Measurements from ENCODE around the gene YBX2.
"Not testable (repeated sequence)": the region's sequence is repeated elsewhere in the genome, so short reads cannot be mapped to it uniquely, and the experiment has no call there.

YBX2 gene

DNA sequence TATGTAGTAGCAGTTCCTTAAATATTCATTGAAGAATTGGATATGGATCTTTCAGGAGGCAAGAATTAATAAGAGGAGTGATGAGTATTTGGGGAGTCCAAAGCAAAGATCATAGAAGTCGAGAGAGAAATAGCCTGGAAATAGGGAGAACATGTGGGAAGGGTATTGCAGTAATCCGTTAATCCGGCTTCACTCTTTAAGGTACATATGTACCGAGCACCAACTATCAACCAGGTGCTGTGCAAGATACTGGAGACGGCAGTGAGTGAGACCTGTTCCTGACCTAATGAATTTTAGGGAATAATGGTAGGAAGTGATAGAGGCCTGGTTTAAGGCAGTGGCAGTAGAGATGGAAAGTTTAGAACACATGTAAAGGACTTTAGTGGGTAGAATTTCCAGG, 41.4 kb downstream of the YBX2 start:
- Mint-ChIP-seq H3K9me3 (no peaks in the 10 kb centered on the region), H3K27me3 (ENCODE audit: low read depth) (no peaks in the 10 kb centered on the region), H3K4me1 (ENCODE audit: low read depth) (peaks cover 27% of the 10 kb centered on the region), H3K27ac (peak overlapping the region; percentile 98), H3K36me3 (ENCODE audit: low read depth) (peaks cover 27% of the 10 kb centered on the region), H3K4me3 (peak overlapping the region; percentile 93)

DNA sequence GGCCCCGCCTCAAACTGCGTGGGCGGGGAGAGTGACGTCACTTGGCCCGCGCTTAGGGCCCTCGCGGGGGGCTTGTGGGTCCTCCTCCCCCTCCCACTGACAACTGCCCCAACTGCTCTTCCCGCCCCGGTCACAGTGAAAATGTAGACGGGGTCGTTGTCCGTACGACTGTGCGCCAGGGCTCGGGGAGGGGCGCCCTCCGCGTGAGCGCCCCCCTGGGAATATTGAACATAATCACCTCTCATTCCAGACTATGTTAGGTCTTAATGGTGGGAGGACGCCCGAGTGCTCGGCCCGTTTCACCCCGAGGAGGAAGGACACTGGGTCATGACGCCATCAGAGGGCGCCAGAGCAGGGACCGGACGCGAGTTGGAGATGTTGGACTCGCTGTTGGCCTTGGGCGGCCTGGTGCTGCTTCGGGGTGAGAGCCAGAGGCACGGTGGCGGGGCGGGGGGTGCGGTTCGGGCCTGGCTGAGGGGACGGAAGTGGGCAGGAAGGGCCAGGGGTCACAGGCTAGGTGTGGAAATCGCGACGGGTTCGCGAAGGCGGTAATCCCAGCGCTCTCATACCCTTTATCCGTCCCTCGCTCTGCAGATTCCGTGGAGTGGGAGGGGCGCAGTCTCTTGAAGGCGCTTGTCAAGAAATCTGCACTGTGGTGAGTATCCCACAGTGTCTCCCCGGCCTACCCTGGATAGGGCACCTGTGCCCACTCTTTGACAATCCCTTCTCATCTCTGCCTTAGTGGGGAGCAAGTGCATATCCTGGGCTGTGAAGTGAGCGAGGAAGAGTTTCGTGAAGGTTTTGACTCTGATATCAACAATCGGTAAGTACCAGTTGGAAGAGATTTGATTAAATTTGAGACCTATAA, 42.0 kb downstream of the YBX2 start, which contains the start of gene ELP5:
Gene ELP5, plus strand, starts transcription at position 40 of the 868 bp plus-strand sequence. Its CDS starts 336 bp downstream, at position 376.
- Mint-ChIP-seq H3K9me3 (no peaks in the 10 kb centered on the region), H3K27me3 (ENCODE audit: low read depth) (no peaks in the 10 kb centered on the region), H3K36me3 (ENCODE audit: low read depth) (peaks cover 27% of the 10 kb centered on the region), H3K27ac (peak within 1 kb of the TSS; percentile 98), H3K4me3 (peak within 1 kb of the TSS; percentile 96), H3K4me1 (ENCODE audit: low read depth) (peaks cover 27% of the 10 kb centered on the region)

DNA sequence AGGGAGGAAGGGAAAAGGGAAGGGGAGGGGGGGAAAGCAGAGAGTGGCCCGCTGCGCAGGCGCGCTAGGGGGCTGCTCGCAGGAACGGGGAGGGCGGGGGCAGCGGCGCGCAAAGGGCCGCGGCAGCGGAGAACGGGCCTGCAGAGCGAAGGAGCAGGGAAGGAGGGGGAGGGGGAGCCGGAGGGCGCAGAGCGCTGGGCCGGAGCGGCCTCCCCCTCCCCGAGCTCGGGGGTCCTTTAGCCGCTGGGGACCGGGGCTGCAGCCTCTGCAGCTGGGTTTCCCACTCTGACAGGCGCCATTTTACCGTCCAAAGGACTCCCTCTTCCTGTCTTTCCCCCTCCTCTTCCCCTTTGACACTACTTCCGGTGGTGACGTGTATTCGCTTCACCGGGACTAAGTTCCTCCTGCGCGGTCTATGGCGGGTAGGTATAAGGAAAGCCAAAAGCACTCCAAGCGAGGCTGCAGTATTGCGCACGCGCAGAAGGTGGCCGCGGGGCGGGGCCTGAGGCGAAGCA, 42.7 kb downstream of the YBX2 start, which contains the start of gene CTDNEP1:
Gene CTDNEP1, minus strand, starts transcription at position 74 of the 515 bp plus-strand sequence. CDS start 438 bp downstream, outside the sequence.
- Mint-ChIP-seq H3K27ac (peak within 1 kb of the TSS; percentile 98), H3K27me3 (ENCODE audit: low read depth) (no peaks in the 10 kb centered on the region), H3K9me3 (no peaks in the 10 kb centered on the region), H3K4me1 (ENCODE audit: low read depth) (peaks cover 29% of the 10 kb centered on the region), H3K36me3 (ENCODE audit: low read depth) (peaks cover 31% of the 10 kb centered on the region), H3K4me3 (peak within 1 kb of the TSS; percentile 96)

DNA sequence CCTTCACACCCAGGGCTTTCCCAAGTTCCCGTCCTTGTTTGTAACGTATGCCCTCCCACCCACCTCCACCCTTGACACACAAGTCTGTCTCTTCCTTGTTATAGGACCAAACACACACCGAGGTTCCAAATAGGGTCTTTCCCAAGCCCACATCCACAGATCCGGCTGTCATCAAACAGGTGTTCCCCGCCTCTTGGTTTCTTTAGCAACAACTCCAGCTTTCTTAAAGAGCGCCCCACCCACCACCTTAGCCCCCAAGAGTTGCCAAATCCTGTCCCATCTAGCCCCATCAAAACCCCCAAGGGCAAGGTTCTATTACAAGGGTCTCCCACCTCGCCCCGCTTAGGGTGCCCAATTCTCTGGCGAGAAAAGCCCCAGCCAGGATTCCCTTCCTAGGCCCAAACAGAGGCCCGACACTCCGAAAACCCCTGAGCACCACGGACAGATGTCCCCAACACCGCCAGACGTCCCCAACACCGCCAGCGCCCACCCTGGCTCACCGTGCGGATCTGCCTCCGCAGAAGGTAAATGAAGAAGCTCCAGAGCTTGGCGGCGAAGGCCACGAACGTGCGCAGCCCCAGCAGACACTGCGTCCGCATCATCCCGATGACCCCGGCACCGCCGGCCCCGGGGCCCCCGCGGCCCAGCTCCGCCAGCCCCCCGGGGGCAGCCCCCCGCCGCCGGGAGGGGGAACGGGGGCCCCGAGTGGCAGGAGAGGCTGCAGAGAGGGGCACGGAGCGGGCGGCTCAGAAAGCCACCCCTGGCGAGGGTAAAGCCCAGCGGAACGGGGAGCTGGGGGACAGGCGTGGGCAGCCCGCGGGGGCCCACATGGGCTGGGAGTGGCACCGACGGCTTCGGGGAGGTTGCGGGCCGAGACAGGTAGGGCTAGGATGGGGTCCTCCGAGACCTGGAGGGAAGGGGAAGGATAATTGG, 43.5 kb downstream of the YBX2 start:
- peak overlapping the region; percentile 88 for H3K27ac Mint-ChIP-seq
- no peaks in the 10 kb centered on the region for H3K27me3 Mint-ChIP-seq (ENCODE audit: low read depth)
- peaks cover 31% of the 10 kb centered on the region for H3K36me3 Mint-ChIP-seq (ENCODE audit: low read depth)
- H3K4me1 Mint-ChIP-seq (ENCODE audit: low read depth) = peaks cover 27% of the 10 kb centered on the region
- H3K9me3 Mint-ChIP-seq = no peaks in the 10 kb centered on the region
- H3K4me3 Mint-ChIP-seq = peak overlapping the region; percentile 96

DNA sequence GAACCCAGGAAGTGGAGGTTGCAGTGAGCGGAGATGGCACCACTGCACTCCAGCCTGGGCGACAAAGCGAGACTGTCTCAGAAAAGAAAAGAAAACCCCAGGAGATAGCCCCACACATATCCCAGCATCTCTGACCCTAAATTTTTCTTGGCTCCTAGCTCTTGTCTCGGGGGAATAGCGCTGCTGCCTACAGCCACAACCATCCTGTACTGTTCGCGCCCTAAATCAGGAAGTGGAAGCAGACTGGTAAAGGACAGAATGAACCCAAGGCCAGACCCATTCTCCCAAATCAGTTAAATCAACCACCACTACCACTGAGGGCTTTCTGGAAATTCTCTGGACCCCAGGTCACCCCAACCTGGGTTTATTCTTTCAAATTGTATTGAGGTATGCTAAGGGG, 44.6 kb downstream of the YBX2 start:
- peaks cover 30% of the 10 kb centered on the region for H3K4me1 Mint-ChIP-seq (ENCODE audit: low read depth)

DNA sequence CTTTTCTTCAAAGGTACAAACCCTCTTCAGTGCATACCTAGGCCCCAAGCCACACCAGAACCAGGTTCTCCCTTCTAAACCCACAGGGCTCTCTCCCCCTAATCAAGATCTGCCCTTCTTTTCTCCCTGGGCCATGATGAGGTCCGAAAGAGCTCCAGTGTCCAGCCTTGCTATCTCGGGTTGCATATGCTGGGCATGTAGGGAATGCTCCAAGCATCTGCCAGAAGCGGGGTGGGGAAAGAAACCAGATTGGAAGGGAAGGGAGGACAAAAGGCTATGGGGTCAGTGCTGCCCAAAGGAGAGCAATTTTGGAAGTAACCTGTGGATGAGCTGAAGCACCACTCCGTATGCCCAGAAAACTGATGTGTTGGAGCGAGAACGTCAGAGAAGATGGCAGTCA, 45.2 kb downstream of the YBX2 start:
- Mint-ChIP-seq H3K9me3 (no peaks in the 10 kb centered on the region), H3K36me3 (ENCODE audit: low read depth) (peaks cover 33% of the 10 kb centered on the region), H3K4me3 (peak overlapping the region; percentile 57), H3K4me1 (ENCODE audit: low read depth) (peaks cover 30% of the 10 kb centered on the region), H3K27ac (peak overlapping the region; percentile 64), H3K27me3 (ENCODE audit: low read depth) (no peaks in the 10 kb centered on the region)

More for the DNA sequence above, 44.6 kb downstream of the YBX2 start:
- Mint-ChIP-seq H3K27ac (peak overlapping the region; percentile 88), H3K27me3 (ENCODE audit: low read depth) (no peaks in the 10 kb centered on the region), H3K4me3 (peak overlapping the region; percentile 96), H3K9me3 (no peaks in the 10 kb centered on the region), H3K36me3 (ENCODE audit: low read depth) (peaks cover 33% of the 10 kb centered on the region)

DNA sequence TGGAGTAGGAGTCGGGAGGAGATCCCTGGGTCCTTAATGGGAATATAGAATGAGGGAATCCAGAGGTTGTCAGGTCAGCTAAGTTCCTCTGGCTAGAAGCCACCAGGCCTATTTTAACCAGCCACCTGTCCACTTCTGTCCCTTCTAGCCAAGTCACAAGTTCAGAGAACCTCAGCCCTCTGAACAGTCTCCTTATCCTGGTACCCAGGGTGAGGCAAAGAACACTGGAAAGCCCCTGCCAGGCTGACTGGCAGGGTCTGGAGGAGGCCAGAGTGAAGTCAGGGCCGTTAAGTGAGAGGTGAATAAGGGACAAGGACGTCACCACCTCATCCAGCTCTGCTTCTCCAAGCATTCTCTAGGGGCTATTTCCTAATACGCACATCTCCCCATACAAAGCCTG, 45.6 kb downstream of the YBX2 start:
- no peaks in the 10 kb centered on the region for H3K9me3 Mint-ChIP-seq
- no peak overlapping the region for H3K27ac Mint-ChIP-seq
- H3K4me3 Mint-ChIP-seq = peak overlapping the region; percentile 57
- peaks cover 31% of the 10 kb centered on the region for H3K4me1 Mint-ChIP-seq (ENCODE audit: low read depth)
- H3K27me3 Mint-ChIP-seq (ENCODE audit: low read depth) = no peaks in the 10 kb centered on the region
- H3K36me3 Mint-ChIP-seq (ENCODE audit: low read depth) = peaks cover 31% of the 10 kb centered on the region

DNA sequence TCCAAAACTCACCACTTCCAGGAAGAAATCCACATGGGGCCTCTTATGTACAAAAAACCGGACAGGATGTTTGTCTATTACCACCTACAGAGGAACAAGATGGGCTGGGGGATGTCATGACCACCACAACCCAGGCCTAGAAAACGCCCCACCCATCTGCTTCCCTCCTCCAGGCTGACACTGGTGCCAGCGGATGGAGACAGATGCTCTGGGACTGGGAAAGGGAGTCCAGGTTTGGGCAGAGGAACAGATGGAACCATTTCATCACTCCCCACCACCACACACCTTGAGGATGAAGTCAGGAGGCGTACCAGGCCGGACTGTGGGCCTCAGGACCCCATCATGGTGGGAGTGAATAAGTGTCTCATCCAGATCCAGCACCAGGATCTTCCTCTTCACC, 47.7 kb downstream of the YBX2 start:
- H3K27me3 Mint-ChIP-seq (ENCODE audit: low read depth) = no peaks in the 10 kb centered on the region

DNA sequence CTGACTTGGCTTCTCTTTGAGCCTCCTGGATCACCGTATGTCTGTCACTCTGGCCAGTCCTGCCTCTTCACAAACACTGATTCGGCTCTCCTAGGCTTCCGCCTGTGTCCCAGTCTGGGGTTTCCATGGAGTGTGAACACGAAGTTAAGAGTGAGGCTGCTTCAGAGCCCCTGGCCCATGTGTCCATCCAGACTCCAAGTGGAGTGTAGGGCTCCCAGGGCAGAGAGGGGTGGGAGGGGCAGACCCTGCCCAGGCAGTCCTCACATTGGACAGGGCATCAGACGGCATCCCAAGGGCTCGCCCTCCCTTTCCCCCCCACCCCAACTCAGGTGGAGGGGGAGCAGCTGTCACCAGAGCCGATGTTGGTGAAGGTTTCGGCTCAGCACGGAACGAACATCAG, 50.6 kb downstream of the YBX2 start:
- peak overlapping the region; percentile 86 for H3K27ac Mint-ChIP-seq
- not testable (repeated sequence) for H3K9me3 Mint-ChIP-seq; H3K27me3 Mint-ChIP-seq (ENCODE audit: low read depth)
- H3K4me3 Mint-ChIP-seq = peak overlapping the region; percentile 30
- H3K4me1 Mint-ChIP-seq (ENCODE audit: low read depth) = peaks cover 43% of the 10 kb centered on the region
- H3K36me3 Mint-ChIP-seq (ENCODE audit: low read depth) = peaks cover 45% of the 10 kb centered on the region

More for the DNA sequence above, 47.7 kb downstream of the YBX2 start:
- Mint-ChIP-seq H3K4me1 (ENCODE audit: low read depth) (peaks cover 31% of the 10 kb centered on the region), H3K9me3 (no peaks in the 10 kb centered on the region), H3K27ac (peak overlapping the region; percentile 23), H3K36me3 (ENCODE audit: low read depth) (peaks cover 31% of the 10 kb centered on the region), H3K4me3 (no peak overlapping the region)

DNA sequence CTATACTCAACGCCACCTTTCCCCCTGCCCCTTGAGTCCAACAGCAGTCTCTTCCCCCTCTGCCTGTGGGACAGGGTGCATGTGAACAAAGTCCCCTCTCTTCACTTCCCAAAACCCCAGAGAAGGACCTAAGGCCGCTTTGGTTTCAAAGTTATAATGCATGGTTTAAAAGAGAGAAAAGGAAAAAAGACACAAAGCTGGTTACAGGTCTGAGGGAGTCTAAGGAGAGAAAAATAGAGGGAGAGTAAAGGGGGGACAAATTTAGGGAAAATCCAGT, 51.0 kb downstream of the YBX2 start:
- Mint-ChIP-seq H3K4me1 (ENCODE audit: low read depth) (peaks cover 39% of the 10 kb centered on the region), H3K27me3 (ENCODE audit: low read depth) (no peaks in the 10 kb centered on the region), H3K36me3 (ENCODE audit: low read depth) (peaks cover 45% of the 10 kb centered on the region), H3K9me3 (no peaks in the 10 kb centered on the region), H3K27ac (peak overlapping the region; percentile 86), H3K4me3 (peak overlapping the region; percentile 82)

DNA sequence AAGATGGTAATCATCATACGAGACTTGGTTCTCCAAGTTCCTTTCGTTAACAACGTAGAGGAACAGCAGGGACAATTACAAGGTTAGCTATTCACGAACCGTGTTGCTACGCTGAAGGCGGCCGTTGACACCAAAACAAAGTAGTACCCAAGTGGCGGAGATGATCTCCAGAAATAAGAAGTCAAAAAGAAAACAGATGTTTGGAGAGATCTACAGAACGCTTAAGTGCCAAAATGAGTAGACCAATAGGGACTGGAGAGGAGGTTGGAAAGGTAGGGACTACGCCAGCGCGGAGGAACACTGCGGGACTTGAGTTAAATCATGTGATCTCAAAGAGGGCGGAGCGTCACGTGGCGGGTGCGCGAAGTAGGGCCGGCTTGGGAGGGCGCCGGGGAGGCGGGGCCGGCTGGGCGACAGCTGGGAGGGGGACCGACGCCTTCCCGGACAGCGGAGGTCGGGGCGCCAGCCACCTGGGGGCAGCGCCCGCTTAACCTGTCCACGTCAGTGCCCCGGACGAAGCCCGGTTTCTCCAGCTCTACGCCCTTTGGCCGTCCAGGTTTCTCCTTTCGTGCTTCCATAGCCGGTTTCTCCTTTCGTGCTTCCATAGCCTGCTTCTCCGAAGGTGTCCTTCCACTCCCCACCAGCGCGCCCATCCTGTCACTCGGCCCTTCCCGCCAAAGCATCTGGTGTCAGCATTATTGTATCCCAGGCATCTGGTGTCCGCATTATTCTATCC, 51.6 kb downstream of the YBX2 start:
- peaks cover 45% of the 10 kb centered on the region for H3K36me3 Mint-ChIP-seq (ENCODE audit: low read depth)
- H3K27me3 Mint-ChIP-seq (ENCODE audit: low read depth) = no peaks in the 10 kb centered on the region
- H3K4me1 Mint-ChIP-seq (ENCODE audit: low read depth) = peaks cover 39% of the 10 kb centered on the region
- H3K4me3 Mint-ChIP-seq = peak overlapping the region; percentile 92
- H3K27ac Mint-ChIP-seq = peak overlapping the region; percentile 96
- H3K9me3 Mint-ChIP-seq = no peaks in the 10 kb centered on the region

DNA sequence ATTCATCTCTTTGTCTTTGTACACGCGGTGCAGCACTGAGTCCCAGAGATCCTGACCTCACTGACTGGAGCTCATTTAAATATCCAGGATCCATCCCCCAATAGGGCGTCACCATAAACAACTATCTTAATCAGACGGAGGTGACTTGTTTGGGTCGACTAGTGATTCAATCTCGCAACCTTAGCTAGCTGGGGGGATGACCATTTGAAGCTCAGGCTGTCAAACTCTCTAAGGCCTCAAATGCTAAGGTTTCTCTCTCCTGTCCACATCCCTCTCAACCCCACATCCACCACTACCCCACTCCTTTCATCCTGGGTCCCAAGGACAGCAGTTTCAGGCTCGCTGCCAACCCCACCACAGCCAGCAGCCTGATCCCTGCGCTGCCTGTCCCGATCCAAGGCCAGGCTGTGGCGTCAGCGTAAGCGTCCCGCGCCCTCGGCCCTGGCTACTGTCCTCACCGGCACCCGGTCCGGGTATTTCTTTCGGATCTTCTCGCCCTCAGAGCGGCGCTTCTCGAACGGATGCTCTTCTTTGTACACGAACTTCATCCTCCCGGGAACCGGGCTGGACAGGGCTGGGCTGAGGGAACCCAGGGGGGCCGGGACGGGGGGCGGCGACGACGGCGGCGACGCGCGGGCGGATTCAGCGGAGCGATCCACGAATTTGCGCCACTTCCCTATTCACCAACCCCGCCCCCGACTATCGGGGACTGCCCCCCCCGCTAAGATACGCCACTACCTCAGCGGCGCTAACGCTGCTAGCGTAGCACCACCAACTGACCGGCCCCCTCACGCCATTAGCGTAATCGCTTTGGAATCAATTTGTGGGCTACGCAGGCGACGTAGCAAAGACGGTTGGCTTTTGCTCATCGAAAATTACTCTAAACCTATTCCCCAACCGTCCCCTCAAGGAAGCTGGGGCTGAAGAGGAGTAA, 52.4 kb downstream of the YBX2 start, which contains the start of gene GABARAP:
Gene GABARAP, minus strand, starts transcription at position 667 of the 934 bp plus-strand sequence. Its CDS starts 119 bp downstream, at position 548.
- H3K4me3 Mint-ChIP-seq = peak within 1 kb of the TSS; percentile 92
- peaks cover 48% of the 10 kb centered on the region for H3K36me3 Mint-ChIP-seq (ENCODE audit: low read depth)
- peak within 1 kb of the TSS; percentile 96 for H3K27ac Mint-ChIP-seq
- no peaks in the 10 kb centered on the region for H3K9me3 Mint-ChIP-seq
- peaks cover 44% of the 10 kb centered on the region for H3K4me1 Mint-ChIP-seq (ENCODE audit: low read depth)
- no peaks in the 10 kb centered on the region for H3K27me3 Mint-ChIP-seq (ENCODE audit: low read depth)

Measured in T-helper 1 cell treated with Interleukin-12 subunit alpha and Interleukin-12 subunit beta and Interleukin-4 antibody, amounts not matched to agents 30 μg/mL and 1 μg/mL, for 36 hours (primary cell).